NCI-H2171 treated with DMSO at 0.1 percent for 48 hours (cell line): ENCODE results near the gene APCDD1.

Experiments used
- DNase-seq: peaks from one replicate; lab custom pipeline; 2025; lab: John Stamatoyannopoulos, UW

The APCDD1 gene

DNA sequence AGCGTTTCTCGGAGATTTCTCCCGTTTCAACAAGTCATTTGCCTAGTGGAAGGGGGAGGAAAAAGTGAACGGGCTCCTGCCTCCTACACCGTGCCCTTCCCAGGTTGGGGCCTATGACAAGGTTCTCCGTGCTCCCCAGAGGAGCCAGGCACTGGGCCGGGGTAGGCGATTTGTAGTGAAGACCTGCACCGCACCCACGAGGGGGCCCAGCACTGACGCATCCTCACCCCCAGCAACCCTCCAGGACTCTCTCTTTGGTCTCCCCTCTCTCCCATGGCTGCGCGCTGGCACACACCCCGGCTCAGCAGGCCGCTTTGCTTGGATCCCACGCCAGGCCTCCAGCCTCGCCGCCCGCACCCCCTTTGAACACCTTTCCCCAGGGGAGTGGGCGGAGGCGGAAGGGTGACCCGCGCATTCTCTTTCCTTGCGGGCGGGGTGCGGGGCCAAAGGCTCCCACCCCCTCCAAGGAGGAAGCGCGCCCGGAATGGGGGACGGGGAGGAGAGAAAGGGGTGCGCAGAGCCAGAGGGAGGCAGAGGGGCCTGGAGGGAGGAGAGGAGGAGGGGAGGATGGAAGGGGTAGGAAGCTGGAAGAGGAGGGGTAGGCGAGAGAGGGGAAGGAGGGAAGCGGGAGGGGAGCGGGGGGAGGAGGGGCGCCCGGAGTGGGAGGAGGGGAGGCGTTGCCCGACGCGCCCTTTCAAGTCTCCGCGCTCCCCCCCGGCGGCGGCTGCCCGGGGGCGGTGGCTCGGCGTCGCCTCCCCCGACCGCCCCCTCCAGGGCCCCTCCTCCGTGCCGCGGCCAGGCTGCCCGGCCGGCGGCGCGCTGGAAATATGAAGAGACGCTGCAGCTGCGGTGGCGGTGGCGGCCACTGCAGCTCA is at the start of gene APCDD1:
Gene APCDD1 (plus strand): TSS at position 830 of the 875 bp plus-strand sequence. CDS start 347 bp downstream, outside the sequence.
- peak; percentile 47 for DNase-seq

DNA sequence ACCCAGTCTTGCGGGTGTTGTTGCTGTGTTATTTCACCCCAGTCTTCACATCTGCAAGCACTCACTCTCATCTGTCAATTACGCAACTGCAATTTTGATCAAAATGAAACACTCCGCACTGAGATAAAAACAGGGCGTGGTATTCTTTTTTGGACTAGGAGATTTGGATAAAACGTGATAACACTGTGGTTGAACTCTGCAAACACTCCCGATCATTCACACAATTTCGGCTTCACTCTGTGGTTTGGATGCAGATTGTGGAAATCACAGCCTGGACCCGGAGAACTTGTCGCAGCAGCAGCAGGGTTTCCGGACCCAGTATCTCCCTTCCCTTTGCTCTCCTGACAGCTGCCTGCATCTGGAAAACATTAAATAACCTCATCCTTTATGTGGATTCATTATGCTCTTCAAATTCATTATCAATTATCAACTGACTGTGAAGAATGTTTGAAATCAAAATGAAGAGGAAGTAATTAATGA is 49.4 kb upstream of the APCDD1 start:
- no peak for DNase-seq

DNA sequence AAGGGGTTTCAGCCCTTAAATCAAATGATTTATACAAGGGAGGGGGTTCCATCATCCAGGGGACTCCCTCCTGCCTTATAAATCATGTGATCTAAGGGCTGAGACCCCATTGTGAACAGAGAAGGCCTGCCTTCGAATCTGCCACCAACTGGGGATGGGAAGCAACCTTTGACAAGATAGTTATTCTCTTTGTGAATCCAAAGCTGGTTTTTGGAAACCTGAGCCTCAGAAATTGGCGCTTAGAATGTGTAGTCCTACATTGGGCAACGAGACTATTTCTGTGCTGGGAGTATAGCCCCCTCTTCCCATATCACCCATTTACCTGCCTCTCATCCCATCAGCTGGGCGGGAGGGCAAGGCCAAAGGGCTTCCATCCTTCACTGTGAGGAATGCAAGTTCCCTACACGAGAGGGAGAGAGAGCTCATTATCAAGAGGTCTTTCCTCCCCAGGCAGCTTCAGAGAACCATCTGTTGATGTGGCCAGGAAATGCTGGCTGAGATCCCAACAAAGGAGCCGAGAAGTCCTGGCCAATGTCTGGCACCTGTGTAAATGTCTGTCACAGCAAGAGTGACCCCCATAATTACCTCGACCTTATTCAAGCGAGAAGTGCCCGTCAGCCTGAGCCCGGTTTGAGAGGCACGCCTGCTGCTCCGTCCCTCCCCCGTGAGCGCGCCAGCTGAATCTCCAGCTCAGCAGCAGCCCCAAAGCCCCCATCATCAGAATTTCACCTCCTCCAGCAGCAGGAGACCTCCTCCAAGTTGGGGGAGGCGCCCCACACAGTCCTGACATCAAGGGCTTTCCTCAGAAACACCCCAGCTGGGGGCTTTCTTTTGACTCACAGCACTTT is 48.4 kb upstream of the APCDD1 start:
- DNase-seq = peak; percentile 16

DNA sequence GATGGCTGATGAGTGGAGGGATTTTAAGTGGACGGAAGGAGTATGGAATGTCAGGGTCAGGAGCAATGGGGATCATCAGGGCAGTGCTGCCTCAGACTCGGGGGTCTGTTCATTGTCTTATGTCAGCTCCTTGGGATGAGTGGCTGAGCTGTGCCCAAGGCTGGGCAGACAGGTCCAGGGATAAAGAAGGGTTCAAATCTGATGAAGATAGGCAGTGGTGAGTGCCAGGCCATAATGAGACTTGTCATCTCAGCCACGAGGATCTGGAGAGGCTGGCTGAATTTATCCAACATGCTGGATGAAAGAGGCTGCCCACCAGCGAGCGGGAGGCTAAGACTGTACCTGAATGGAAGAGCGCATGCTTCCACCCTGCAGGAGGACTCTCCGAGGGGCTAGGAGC is 46.3 kb upstream of the APCDD1 start:
- DNase-seq = no peak

DNA sequence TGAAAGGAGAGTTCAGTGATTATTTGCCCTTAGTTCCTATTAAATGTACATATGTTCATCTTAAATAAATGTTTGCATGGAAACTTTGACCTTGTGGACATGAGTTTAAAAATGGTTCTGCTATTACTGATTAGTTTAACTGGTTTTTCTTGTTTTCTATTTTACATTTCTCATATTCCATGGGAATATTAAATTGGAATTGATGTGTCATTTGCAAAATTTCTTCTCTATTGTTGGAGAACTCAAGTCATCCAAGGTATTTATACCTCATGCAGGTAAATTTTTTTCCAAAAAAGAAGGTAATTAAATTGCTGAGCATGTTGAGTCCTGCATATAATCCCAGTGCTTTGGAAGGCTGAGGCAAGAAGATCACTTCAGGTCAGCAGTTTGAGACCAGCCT is 45.4 kb upstream of the APCDD1 start:
- DNase-seq = no peak

DNA sequence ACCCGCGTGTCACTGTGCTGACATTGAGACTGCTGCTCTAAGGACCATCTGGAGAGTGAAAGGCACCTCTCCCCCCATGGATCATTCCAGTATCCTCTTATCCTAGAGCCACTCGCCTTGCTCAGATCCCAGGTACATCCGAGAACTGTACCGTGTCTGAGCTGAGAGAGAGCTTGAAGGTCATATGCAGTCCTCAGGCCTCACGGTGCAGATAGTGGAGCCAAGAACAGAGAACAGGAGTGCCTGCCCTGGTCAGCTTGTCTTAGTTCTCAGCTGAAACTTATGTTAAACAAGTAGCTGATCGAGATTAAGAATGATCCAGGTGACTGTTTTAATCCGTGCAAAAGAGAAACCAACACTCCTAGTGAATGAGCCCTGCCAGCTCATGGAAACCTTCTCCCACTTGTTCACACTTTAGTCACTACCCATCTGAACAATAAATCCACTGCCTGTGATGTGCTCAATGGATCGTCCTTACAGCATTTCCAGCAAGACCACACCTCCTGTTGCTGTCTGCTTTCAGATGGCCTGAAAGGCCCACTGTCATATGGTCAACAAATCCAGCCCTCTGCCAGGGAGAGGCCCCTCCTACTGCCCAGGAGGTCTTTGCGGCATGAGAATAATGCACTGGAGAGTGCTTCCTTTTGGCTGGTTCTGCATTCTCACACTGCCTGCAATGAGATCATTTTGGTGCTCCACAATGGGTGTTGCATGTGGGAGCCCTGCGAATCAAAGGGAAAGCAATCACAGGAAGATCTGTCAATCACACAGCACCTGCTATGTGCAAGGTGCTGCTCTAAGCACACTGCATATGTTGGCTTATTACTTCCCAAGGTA is 43.7 kb upstream of the APCDD1 start:
- no peak for DNase-seq

DNA sequence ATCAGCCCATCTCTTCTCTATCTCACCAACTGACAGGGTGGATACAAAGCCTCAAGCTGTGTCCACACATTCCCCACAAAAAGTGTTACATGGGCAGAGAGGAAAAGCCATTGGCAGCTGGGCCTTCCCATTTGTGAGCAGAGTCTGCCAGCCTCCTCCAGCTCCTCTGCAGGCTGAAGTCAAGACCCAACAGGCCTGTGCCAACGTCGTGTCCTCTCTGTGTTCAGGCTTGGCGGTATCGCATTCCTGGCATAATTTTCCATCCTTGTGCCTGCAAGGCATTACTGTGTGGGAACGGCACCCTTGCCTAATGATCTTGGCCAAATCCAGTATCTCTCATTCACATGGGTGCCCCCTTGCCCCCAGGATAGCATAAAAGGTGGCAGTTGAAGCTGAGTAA is 41.5 kb upstream of the APCDD1 start:
- DNase-seq = no peak

DNA sequence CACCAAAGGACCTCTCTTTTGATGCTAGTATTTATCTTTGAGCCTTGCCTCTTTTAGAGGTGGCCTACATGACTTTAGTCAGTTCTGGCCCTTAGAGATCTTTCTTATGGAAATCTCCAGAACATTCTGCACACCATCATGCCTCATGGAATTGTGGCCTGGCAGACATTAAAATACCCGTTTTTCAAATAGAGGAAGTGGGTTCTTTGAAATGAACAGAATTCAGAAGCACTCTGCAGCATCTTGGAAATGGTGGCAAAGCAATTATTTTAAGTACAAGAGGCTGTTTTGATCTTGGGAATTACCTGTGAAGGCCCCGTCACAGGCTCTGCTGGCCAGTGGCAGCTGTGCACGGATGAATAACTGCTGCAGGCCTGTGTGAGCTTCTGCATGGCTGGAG is 40.7 kb upstream of the APCDD1 start:
- DNase-seq = no peak

DNA sequence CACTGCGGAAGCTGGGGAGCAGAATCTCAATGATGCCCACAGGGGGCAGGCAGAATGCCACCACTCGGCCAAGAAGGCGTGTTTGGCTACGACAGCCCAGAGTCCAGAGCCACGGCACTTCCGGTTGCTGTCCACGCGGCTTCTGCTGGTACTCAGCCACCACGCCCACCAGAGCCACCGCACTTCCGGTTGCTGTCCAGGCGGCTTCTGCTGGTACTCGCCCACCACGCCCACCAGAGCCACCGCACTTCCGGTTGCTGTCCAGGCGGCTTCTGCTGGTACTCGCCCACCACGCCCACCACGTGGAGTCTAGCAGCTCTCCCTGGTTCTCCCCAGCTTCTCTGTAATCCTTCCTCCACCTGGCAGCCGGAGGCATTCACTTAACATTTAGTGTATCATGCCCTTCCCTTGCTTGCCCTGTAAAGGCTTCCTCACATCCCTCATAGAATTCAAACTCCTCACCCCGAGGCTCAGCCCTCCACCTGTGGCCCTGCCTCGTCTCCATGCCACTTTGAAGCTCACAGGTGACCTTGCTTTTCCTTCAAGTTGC is 40.1 kb upstream of the APCDD1 start:
- DNase-seq = no peak

DNA sequence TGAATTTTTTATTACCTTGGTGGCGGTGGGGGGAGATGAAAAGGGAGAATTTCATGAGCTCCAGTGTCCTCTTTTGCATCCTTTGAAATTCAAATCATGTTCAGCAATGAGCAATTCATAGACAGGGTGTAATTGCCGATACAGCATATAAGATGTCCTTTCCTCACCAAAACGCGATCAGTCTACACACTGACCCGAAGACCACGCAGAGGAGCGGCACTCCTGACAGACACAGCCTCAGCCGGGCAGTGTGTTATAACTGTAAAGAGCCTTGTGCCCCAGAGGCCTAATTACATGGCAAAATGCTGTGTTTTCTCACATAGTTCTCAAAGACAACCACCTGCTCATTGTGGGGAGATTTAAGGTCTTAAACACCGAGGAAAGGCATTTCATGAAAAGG is 38.4 kb upstream of the APCDD1 start:
- no peak for DNase-seq

DNA sequence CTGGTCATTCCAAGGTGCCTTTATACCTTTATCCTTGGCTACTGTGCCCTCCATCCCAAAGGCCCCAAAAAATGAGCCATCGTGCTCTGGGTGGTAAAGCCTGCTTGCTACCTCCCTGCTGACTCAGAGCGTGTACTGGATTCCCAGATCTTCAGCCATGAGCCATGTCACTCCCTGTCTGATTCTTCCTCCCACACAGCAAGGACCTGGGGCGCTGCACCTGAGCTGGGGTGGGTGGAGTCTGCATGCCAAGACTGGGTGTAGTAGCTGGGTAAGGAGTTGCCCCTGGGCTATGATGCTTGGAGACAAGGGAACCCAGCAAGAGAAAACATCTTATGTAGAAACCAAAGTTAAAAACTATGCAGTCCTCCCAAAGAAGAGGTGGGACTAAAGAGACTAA is 37.2 kb upstream of the APCDD1 start:
- no peak for DNase-seq

DNA sequence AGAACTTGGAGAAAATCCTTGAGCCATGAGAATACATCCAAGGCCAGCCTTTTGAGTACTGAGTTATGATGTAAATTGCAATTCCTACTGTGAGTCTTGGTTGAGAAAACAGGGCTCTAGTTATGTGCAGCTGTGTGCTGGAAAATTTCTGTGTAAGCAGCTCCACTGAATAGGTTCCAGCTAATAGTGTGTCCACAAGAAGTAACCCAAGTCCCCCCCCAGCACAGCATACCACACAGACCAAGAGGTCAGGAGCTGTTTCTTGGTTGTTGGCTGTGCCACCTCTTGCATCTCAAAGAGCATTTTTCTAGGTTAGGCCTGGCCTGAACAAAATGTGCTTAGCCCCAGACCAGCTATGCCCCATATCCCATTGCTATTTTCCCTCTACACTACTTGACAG is 36.8 kb upstream of the APCDD1 start:
- DNase-seq = no peak

DNA sequence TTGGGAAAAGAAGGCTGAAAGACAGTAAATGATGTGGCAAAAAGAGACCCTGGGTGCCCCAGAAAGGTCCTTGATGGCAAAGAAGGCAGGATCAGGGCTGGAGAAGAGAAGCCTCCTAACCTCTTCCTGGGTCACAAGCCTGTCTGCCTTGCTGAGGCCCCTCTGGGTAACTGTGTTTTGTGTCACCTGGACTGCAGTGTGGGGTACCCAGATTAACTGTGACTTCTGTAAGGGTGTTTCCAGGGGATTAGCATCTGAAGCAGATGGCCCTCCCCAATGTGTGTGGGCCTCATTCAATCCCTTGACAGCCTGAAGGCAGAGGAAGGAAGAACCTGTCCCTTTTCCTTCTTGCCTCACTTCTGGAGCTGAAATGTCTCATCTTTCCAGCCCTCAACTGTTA is 35.6 kb upstream of the APCDD1 start:
- no peak for DNase-seq

DNA sequence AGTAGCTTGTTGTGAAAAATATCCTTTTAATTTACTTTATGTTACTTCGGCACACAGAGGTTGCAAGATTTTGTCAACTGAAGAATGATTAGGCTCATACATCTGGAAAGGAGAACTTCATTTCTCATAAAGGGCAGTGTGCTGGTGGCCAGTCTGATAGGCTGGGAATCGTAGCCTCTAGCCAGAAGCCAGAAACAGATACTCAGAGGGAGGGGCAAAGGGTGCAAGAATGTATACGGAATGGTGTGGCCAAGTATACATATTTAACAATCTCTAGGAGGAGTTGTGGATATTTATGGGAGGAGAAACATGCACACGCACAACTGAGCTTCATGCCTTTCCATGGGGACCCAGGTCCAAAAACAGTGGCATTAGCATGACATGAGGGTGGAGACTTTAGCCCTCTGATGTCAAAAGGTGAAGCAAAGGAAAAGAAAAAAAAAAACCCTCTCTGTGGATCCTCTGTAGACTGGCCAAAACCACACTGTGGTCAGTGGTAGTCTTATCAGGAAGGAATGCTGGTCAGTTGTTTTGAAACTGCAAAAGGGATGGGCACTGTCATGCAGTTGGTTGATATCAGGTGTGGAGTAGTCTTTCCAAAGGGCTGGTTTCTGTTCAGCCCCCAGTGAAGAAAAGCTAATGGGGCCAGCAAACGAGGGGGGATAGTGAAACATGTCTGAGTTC is 34.9 kb upstream of the APCDD1 start:
- no peak for DNase-seq

DNA sequence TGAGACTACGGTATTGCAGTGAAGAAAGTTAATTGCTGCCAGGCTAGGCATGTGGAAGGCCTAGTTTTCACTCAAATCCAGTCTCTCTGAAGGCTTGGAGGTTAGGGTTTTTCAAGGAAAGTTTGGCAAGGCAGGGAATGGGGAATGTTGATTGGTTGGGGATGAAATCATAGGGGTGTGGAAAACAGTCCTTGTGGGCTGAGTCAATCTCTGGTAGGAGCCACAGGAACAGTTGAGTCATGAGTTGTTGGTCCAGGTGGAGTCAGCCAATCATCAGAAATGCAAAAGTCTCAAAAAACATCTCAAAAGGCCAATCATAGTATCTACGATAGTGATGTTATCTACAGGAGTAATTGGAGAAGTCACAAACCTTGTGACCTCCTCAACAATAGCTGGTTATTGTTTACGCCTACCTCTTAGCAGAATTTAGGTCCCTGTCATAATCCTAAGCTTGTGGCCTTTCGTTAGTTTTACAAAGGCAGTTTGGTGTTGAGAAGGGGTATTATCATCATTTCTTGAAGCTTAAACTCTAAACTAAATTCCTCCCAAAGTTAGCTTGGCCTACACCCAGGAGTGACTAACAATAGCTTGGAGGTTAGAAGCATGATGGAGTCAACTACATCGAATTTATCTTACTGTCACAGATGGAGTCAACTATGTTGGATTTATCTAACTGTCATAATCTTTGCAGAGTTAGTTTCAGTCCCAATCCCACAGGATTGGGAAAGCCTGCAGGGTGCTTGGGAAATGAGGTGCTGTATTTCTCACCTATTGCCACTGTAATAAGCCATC is 33.7 kb upstream of the APCDD1 start:
- no peak for DNase-seq

DNA sequence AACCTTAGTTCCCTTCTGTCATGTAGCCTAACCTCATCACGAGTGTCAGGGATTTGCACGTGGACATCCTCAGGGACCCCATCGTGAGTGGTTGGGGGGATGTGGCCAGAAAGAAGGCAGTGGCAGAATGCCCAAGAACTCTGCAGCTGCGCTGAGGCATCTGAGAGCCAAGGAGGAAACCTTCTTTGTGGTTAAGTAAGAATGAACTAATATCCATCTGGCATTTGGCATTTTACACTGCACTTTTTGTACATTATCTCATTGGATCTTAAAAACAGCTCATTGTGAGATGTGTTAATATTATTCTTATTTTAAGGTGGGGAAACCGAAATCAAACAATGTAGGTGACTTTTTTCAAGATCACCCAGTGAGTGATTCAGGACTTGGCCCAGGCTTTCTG is 32.6 kb upstream of the APCDD1 start:
- peak; percentile 31 for DNase-seq

DNA sequence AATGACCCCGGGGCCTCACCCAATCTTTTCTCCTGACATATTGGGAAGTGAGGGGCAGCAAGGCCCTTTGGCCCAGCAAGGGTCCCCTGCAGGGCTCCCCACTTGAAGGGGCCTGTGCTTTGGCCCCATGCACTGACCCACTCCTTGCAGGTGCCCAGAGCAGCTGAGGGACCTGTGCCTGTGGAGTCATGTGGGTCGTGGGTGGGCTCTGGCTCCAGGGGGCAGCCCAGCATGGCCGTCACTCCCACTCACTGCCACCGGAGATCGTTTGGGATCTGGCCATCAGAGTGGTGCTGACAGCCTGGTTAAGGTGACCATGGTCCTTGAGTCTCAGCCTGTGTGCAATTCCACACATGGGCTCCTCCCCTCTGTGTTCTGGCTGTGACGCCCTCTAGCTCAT is 31.7 kb upstream of the APCDD1 start:
- DNase-seq = no peak

DNA sequence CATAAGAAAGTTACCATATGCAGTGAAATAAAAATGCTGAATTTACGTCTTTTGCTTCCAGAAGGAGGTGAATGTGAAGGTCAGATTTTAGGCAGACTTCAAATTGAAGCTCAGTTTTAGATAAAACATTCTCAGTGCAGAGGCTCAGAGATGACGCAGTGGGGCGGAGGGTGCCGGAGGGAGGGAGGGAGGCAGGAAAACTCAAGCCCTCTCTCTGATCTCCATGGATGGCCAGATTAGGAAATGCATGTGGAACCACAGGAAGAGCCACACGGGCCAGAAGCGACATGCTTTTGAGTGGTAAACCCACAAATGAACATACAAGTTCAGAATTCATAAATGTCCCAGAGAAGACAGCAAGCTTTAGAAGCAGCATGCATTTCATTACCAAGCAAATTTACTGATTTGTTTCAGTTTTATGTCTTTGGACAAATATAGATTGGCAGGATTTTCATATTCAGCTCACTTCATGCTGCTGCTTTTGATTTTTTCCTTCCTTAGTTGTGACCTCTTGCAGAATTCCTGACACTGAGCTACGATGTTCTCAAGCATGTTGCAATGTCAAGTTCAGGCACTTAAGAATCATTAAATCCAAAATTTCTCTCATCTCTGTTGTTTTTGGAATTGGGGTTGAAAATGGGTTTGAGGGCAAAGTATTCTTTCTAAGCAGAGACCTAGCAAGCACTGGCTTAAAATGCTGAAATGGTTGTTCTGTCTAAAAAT is 29.7 kb upstream of the APCDD1 start:
- DNase-seq = no peak

DNA sequence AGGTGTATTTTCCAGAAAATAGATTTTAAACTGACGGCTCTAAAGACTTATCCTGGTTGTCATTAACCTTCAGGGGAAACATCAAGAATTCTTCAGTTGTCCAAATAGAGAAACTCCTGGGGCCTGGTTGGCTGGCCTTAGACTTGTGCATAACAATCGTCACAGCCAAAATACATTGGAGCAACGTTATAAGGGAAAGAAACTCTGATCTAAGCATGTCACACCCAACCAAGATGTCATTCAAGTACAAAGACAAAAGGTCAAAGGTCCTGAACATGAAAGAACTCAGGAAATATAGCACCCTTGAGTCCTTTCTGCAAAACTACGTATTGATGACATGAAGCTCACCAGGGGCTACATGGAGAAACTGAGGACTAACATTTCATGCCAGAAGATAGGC is 23.8 kb upstream of the APCDD1 start:
- DNase-seq = no peak

DNA sequence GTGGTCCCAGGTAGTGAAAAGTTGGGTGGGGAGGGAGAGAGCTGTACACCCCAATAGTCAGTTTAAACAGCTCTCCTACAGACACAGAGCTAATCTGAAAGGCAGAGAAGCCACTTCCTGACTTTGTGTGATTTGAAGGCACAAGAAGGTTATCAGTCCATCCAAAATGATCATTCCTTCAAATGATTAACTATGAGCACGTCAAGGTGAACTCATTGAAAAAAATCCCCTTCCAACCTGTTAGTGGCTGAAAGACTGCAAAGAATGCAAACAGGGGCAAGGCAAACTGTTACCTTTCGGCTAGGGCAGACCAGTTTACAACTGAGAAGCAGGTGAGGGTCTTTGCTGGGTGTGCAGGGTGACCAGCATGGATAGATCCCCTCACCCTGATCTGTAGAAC is 22.8 kb upstream of the APCDD1 start:
- no peak for DNase-seq
